Progenitor cell of endocrine pancreas (in vitro differentiated cells): ENCODE data around the gene TMIE. TPM values are rescaled to one million over a fixed set of nuclear protein-coding genes. Genes with fewer than 3 reads are reported as not detected.

Source experiments
- DNase-seq: peaks from one replicate; pipeline ENCODE4 v3.0.0; 2021; ENCODE audit warnings: low spot score; ENCODE audit not compliant: unreplicated experiment
- H3K27ac Mint-ChIP-seq: 2 replicates; pipeline ENCODE4 v1.8.0; 2021; ENCODE audit warnings: mild to moderate bottlenecking, moderate library complexity, mixed read lengths
- H3K27me3 Mint-ChIP-seq: 2 replicates; pipeline ENCODE4 v1.8.0; 2021; ENCODE audit warnings: mixed read lengths
- H3K36me3 Mint-ChIP-seq: 2 replicates; pipeline ENCODE4 v1.8.0; 2022; ENCODE audit warnings: mixed read lengths; ENCODE audit not compliant: insufficient read depth
- H3K4me1 Mint-ChIP-seq: 2 replicates; pipeline ENCODE4 v1.8.0; 2021; ENCODE audit warnings: low read depth, mixed read lengths
- H3K4me3 Mint-ChIP-seq: 2 replicates; pipeline ENCODE4 v1.8.0; 2021; ENCODE audit warnings: low read depth, mild to moderate bottlenecking, moderate library complexity, mixed read lengths
- H3K9me3 Mint-ChIP-seq: 2 replicates; pipeline ENCODE4 v1.8.0; 2021; ENCODE audit warnings: low read depth, mixed read lengths
- total RNA-seq: library from RNA; stranded (reverse); gene quantifications from 2 replicates; pipeline ENCODE4 v1.2.1, GENCODE V29; 2021
- TF ChIP-seq, protein P1 (sequence below): fragments of 200-600 bp; sonication (generic); IDR thresholded peaks from one replicate; pipeline ENCODE4 v1.5.0; 2021; ENCODE audit warnings: antibody characterized with exemption, mild to moderate bottlenecking; ENCODE audit not compliant: unreplicated experiment

TMIE gene
- total RNA-seq, 1 donor from 2014 or later, result 0.50 TPM

DNA sequence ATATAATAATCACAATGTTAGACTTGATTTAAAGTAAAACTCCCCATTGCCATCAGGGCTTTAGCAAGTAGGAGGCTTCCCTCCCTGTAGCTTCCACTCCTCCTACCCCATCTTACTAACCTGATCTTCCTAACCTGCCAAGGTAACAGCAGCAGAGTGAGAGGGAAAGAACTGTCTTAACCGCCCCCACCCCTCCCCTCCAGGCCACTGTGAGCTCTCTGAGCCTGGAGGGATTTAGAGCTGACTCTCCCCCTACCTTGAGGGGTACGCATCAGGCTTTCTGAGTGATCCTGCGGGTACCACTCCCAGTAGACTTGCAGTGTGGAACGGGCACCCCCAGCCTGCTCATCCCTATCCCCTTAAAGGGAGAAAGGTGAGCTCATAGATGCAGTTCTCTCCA, 27.8 kb downstream of the TMIE start:
- Mint-ChIP-seq H3K4me3 (no peak overlapping the region), H3K36me3 (no peaks in the 10 kb centered on the region), H3K9me3 (no peaks in the 10 kb centered on the region), H3K27me3 (peaks cover 5% of the 10 kb centered on the region), H3K27ac (no peak overlapping the region), H3K4me1 (peaks cover 2% of the 10 kb centered on the region)
- TF ChIP-seq, protein P1, sequence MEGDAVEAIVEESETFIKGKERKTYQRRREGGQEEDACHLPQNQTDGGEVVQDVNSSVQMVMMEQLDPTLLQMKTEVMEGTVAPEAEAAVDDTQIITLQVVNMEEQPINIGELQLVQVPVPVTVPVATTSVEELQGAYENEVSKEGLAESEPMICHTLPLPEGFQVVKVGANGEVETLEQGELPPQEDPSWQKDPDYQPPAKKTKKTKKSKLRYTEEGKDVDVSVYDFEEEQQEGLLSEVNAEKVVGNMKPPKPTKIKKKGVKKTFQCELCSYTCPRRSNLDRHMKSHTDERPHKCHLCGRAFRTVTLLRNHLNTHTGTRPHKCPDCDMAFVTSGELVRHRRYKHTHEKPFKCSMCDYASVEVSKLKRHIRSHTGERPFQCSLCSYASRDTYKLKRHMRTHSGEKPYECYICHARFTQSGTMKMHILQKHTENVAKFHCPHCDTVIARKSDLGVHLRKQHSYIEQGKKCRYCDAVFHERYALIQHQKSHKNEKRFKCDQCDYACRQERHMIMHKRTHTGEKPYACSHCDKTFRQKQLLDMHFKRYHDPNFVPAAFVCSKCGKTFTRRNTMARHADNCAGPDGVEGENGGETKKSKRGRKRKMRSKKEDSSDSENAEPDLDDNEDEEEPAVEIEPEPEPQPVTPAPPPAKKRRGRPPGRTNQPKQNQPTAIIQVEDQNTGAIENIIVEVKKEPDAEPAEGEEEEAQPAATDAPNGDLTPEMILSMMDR, result no peak
- DNase-seq, result no peak

DNA sequence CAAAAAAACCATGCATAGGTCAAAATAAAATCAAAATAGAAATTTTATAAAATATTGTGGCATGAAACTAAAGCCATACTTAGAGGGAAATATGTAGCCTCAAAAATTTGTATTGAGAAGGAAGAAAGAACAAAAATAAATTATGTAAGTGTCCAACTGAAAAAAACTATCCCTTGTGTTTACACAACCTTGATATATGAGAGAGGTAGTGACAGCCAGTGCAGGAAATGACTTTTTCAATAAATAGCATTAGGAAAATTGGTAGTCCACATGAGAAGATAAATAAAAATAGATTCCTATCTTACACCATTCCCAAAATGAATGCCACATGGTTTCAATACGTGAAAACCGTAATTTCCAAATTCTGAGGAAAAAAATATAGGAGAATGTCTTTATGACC, 29.6 kb downstream of the TMIE start:
- DNase-seq, result no peak
- H3K4me1 Mint-ChIP-seq, result peaks cover 2% of the 10 kb centered on the region
- no peak overlapping the region for H3K4me3 Mint-ChIP-seq
- no peak overlapping the region for H3K27ac Mint-ChIP-seq
- no peaks in the 10 kb centered on the region for H3K9me3 Mint-ChIP-seq
- peaks cover 3% of the 10 kb centered on the region for H3K27me3 Mint-ChIP-seq
- TF ChIP-seq, protein P1, result no peak
- no peaks in the 10 kb centered on the region for H3K36me3 Mint-ChIP-seq

- TF ChIP-seq, protein P1, result no peak
- Mint-ChIP-seq H3K27ac (no peak overlapping the region), H3K4me1 (peaks cover 2% of the 10 kb centered on the region), H3K9me3 (no peaks in the 10 kb centered on the region), H3K27me3 (no peaks in the 10 kb centered on the region), H3K36me3 (no peaks in the 10 kb centered on the region), H3K4me3 (no peak overlapping the region)
- DNase-seq, result no peak
These were observed 30.6 kb downstream of the TMIE start for GRCh38 chr3:46731795-46732194.

DNA sequence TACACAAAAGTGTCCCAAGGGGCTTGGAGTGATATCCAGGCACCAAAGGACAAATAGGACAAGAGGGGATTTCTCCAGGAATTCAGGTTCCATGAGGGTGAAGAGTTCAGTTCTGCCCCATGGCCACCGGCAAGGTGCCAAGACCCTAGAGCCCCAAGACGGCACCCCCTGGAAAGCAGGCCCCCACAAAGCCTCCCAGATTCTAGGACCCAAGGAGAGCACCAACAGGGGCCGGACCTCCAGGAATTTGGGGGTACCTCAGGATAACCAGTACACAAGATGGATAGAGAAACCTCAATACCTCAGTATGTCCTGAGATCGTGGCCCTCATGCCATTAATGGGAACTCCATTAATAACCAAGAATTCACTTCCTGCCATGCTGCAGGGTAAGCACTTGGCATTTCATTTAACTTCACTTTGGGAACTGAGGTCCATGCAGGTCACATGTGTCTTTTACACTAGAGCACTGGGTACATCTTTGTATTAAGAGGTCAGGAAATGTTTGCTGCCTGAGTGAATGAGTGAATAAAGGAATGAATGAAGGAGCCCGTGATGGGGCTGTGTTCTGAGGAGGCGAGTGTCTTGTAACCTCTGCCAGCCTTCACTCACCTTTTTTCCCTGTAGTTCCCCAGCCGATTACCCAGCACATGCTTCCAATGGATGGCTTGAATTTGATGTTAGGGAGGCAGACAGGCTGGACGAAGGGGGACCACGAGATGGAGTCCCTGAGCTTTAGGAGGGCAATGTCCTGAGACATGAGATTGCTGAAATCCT, 32.0 kb downstream of the TMIE start:
- H3K27me3 Mint-ChIP-seq, result no peaks in the 10 kb centered on the region
- no peaks in the 10 kb centered on the region for H3K36me3 Mint-ChIP-seq
- H3K4me3 Mint-ChIP-seq, result no peak overlapping the region
- TF ChIP-seq, protein P1, result no peak
- H3K4me1 Mint-ChIP-seq, result peaks cover 2% of the 10 kb centered on the region
- H3K27ac Mint-ChIP-seq, result no peak overlapping the region
- H3K9me3 Mint-ChIP-seq, result no peaks in the 10 kb centered on the region
- no peak for DNase-seq

GRCh38 chr3:46734773-46735172, 33.6 kb downstream of the TMIE start:
- Mint-ChIP-seq H3K27me3 (no peaks in the 10 kb centered on the region), H3K4me3 (no peak overlapping the region), H3K9me3 (no peaks in the 10 kb centered on the region), H3K4me1 (peaks cover 2% of the 10 kb centered on the region), H3K36me3 (no peaks in the 10 kb centered on the region), H3K27ac (no peak overlapping the region)
- TF ChIP-seq, protein P1, result no peak
- no peak for DNase-seq
